H9 (cell line): Measurements from ENCODE around the gene CRACDL. TPM values are rescaled to one million over a fixed set of nuclear protein-coding genes. Genes with fewer than 3 reads are reported as not detected.

Source experiments
- DNase-seq: peaks from one replicate; pipeline ENCODE4 v3.0.0-alpha.2; 2017
- H2AFZ ChIP-seq: one replicate; pipeline ENCODE4 v1.6.1; 2013; ENCODE audit warnings: mild to moderate bottlenecking, low read length, control low read depth, moderate library complexity
- H2AK5ac ChIP-seq: 2 replicates; pipeline ENCODE4 v1.6.1; 2013; ENCODE audit warnings: low read length, control low read depth, mixed read lengths; ENCODE audit not compliant: insufficient read length
- H2BK120ac ChIP-seq: one replicate; pipeline ENCODE4 v1.6.1; 2013; ENCODE audit warnings: low read depth, mild to moderate bottlenecking, low read length, control low read depth, inconsistent platforms; ENCODE audit not compliant: poor library complexity, severe bottlenecking
- H2BK12ac ChIP-seq: 2 replicates; pipeline ENCODE4 v1.6.1; 2013; ENCODE audit warnings: low read length, control low read depth, mixed read lengths, low read depth; ENCODE audit not compliant: insufficient read length
- H2BK15ac ChIP-seq: 2 replicates; pipeline ENCODE4 v1.6.1; 2013; ENCODE audit warnings: low read depth, low read length, control low read depth
- H2BK20ac ChIP-seq: one replicate; pipeline ENCODE4 v1.6.1; 2013; ENCODE audit warnings: low read depth, mild to moderate bottlenecking, low read length, control low read depth, inconsistent platforms; ENCODE audit not compliant: poor library complexity, severe bottlenecking
- H2BK5ac ChIP-seq: 2 replicates; pipeline ENCODE4 v1.6.1; 2013; ENCODE audit warnings: low read length, control low read depth, mixed read lengths; ENCODE audit not compliant: insufficient read length
- H3K14ac ChIP-seq: 2 replicates; pipeline ENCODE4 v1.6.1; 2013; ENCODE audit warnings: low read length, control low read depth; ENCODE audit not compliant: insufficient read depth
- H3K18ac ChIP-seq: 2 replicates; pipeline ENCODE4 v1.6.1; 2013; ENCODE audit warnings: low read depth, mild to moderate bottlenecking, mixed read lengths, low read length, control low read depth; ENCODE audit not compliant: insufficient read length
- H3K23ac ChIP-seq: 2 replicates; pipeline ENCODE4 v1.6.1; 2013; ENCODE audit warnings: low read length, control low read depth, mixed read lengths, low read depth; ENCODE audit not compliant: insufficient read length
- H3K23me2 ChIP-seq: 2 replicates; pipeline ENCODE4 v1.6.1; 2013; ENCODE audit warnings: low read depth, mild to moderate bottlenecking, mixed read lengths, low read length, control low read depth; ENCODE audit not compliant: insufficient read length, poor library complexity, severe bottlenecking
- H3K27ac ChIP-seq: 2 replicates; pipeline ENCODE4 v1.5.1; 2013; ENCODE audit warnings: low read length, control low read depth, mixed read lengths, low read depth; ENCODE audit not compliant: insufficient read length
- H3K27me3 ChIP-seq: 2 replicates; pipeline ENCODE4 v1.6.1; 2013; ENCODE audit warnings: low read length, control low read depth, inconsistent platforms; ENCODE audit not compliant: insufficient read depth
- H3K4ac ChIP-seq: 2 replicates; pipeline ENCODE4 v1.6.1; 2013; ENCODE audit warnings: low read depth, mild to moderate bottlenecking, control low read depth, inconsistent platforms, low read length, moderate library complexity
- H3K4me1 ChIP-seq: 2 replicates; pipeline ENCODE4 v1.6.1; 2013; ENCODE audit warnings: low read length, control low read depth, inconsistent platforms; ENCODE audit not compliant: insufficient read depth
- H3K4me2 ChIP-seq: 2 replicates; pipeline ENCODE4 v1.6.1; 2013; ENCODE audit warnings: low read length, control low read depth, mixed read lengths; ENCODE audit not compliant: insufficient read length, insufficient read depth
- H3K56ac ChIP-seq: 2 replicates; pipeline ENCODE4 v1.6.1; 2013; ENCODE audit warnings: low read depth, mild to moderate bottlenecking, mixed read lengths, low read length, control low read depth; ENCODE audit not compliant: insufficient read length
- H3K79me1 ChIP-seq: 2 replicates; pipeline ENCODE4 v1.6.1; 2013; ENCODE audit warnings: low read depth, mild to moderate bottlenecking, moderate library complexity, low read length, control low read depth, inconsistent platforms; ENCODE audit not compliant: insufficient read depth, poor library complexity, severe bottlenecking
- H3K79me2 ChIP-seq: 2 replicates; pipeline ENCODE4 v1.6.1; 2013; ENCODE audit warnings: low read length, control low read depth, inconsistent platforms; ENCODE audit not compliant: insufficient read depth
- H3K9ac ChIP-seq: 2 replicates; pipeline ENCODE4 v1.6.1; 2013; ENCODE audit warnings: low read length, control low read depth, mixed read lengths; ENCODE audit not compliant: insufficient read length; ENCODE audit errors: extremely low read depth
- H3K9me3 ChIP-seq: one replicate; pipeline ENCODE4 v1.6.1; 2013; ENCODE audit warnings: low read depth, low read length, inconsistent platforms; ENCODE audit not compliant: control insufficient read depth
- H3T11ph ChIP-seq: one replicate; pipeline ENCODE4 v1.6.1; 2013; ENCODE audit warnings: mild to moderate bottlenecking, low read length, control low read depth, inconsistent platforms
- H4K20me1 ChIP-seq: one replicate; pipeline ENCODE4 v1.6.1; 2013; ENCODE audit not compliant: control insufficient read depth, insufficient read length, insufficient read depth
- H4K5ac ChIP-seq: 2 replicates; pipeline ENCODE4 v1.6.1; 2013; ENCODE audit warnings: low read depth, mild to moderate bottlenecking, mixed read lengths, low read length, control low read depth; ENCODE audit not compliant: insufficient read length
- H4K8ac ChIP-seq: replicated peaks from 2 replicates; pipeline ENCODE4 v1.6.1; 2013; ENCODE audit warnings: low read length, control low read depth, mixed read lengths, low read depth; ENCODE audit not compliant: insufficient read length
- H4K91ac ChIP-seq: 2 replicates; pipeline ENCODE4 v1.6.1; 2013; ENCODE audit warnings: low read depth, mild to moderate bottlenecking, moderate library complexity, mixed read lengths, low read length, control low read depth; ENCODE audit not compliant: insufficient read length
- H3K27ac Mint-ChIP-seq, 3 experiments: 2 replicates in 2 of 3; 3 replicates in 1 of 3; pipeline ENCODE4 v1.8.0; 2020 to 2021; ENCODE audit warnings: mixed read lengths in 3 of 3, mild to moderate bottlenecking in 1 of 3, moderate library complexity in 1 of 3
- H3K27me3 Mint-ChIP-seq: 2 replicates; pipeline ENCODE4 v1.8.0; 2021; ENCODE audit warnings: low read depth, mild to moderate bottlenecking, moderate library complexity, mixed read lengths
- H3K36me3 Mint-ChIP-seq, 3 experiments: 2 replicates in 2 of 3; 3 replicates in 1 of 3; pipeline ENCODE4 v1.8.0; 2020 to 2021; ENCODE audit warnings: low read depth in 3 of 3, mixed read lengths in 3 of 3; ENCODE audit not compliant: insufficient read depth in 1 of 3
- H3K4me1 Mint-ChIP-seq, 2 experiments: 2 replicates each; pipeline ENCODE4 v1.8.0; 2020; ENCODE audit warnings: mixed read lengths in 2 of 2
- H3K4me3 Mint-ChIP-seq, 2 experiments: 2 replicates in 1 of 2; 3 replicates in 1 of 2; pipeline ENCODE4 v1.8.0; 2020 to 2021; ENCODE audit warnings: mild to moderate bottlenecking in 2 of 2, mixed read lengths in 2 of 2, moderate library complexity in 1 of 2
- H3K9me3 Mint-ChIP-seq, 2 experiments: 2 replicates in 1 of 2; 3 replicates in 1 of 2; pipeline ENCODE4 v1.8.0; 2020; ENCODE audit warnings: mild to moderate bottlenecking in 2 of 2, mixed read lengths in 2 of 2, moderate library complexity in 1 of 2
- CTCF ChIP-seq: fragments of 200-600 bp; sonication (generic); conservative IDR thresholded peaks from 3 replicates; pipeline ENCODE4 v1.8.0; 2021; ENCODE audit warnings: antibody characterized with exemption, mild to moderate bottlenecking
- WGBS: extraction: QIAGEN DNeasy Blood & Tissue Kit; methylation state at CpG from one replicate; pipeline ENCODE4 v1.1.7; 2013; ENCODE audit warnings: missing lambda C conversion rate, low lambda C conversion rate, mixed read lengths; ENCODE audit not compliant: insufficient read length; ENCODE audit errors: extremely low coverage; 5-methylcytosine and 5-hydroxymethylcytosine counted together
- total RNA-seq: library from RNA; stranded (reverse); gene quantifications from 2 replicates; pipeline ENCODE4 v1.2.1, GENCODE V29; 2021

CRACDL gene
- total RNA-seq, 1 experiment from 2014 or later, result 0.48 TPM

- H2BK20ac ChIP-seq, result no peak overlapping the region
- H4K20me1 ChIP-seq, result no peaks in the 10 kb centered on the region
- H3K79me1 ChIP-seq, result no peaks in the 10 kb centered on the region
- no peak overlapping the region for H4K8ac ChIP-seq
- H2BK12ac ChIP-seq, result no peak overlapping the region
- Mint-ChIP-seq H3K4me1 (peaks cover 0 to 2% of the 10 kb centered on the region in 2 experiments; a peak in 1 of 4 replicates), H3K4me3 (0 out of 5 replicates have a peak overlapping the region, but pooled peaks of 1 of the 2 experiments have one; percentile 26), H3K27ac (no peak overlapping the region), H3K9me3 (peaks cover 0 to 4% of the 10 kb centered on the region in 2 experiments; a peak in 2 of 5 replicates), H3K36me3 (no peaks in the 10 kb centered on the region), H3K27me3 (peaks cover 57% of the 10 kb centered on the region)
- no peak overlapping the region for H3K4ac ChIP-seq
- H4K91ac ChIP-seq, result no peak overlapping the region
- H3K18ac ChIP-seq, result no peak overlapping the region
- H3K56ac ChIP-seq, result no peak overlapping the region
- no peaks in the 10 kb centered on the region for H3K79me2 ChIP-seq
- H3K4me2 ChIP-seq, result no peak overlapping the region
- H3K14ac ChIP-seq, result no peak overlapping the region
- no peak overlapping the region for H2AFZ ChIP-seq
- no peak overlapping the region for H2BK15ac ChIP-seq
- no peak overlapping the region for H2BK5ac ChIP-seq
- H4K5ac ChIP-seq, result no peak overlapping the region
- DNase-seq, result no peak
- peaks cover 11% of the 10 kb centered on the region for H3K27me3 ChIP-seq
- no peak overlapping the region for H3K23ac ChIP-seq
- H3K27ac ChIP-seq, result no peak overlapping the region
- H3K23me2 ChIP-seq, result peaks cover 3% of the 10 kb centered on the region
- no peak overlapping the region for H3K9ac ChIP-seq
- no peak overlapping the region for H2AK5ac ChIP-seq
- no peak overlapping the region for H3T11ph ChIP-seq
- no peaks in the 10 kb centered on the region for H3K4me1 ChIP-seq
- H2BK120ac ChIP-seq, result no peak overlapping the region
- TF ChIP-seq CTCF, result no peak
- H3K9me3 ChIP-seq, result no peaks in the 10 kb centered on the region
- no CpG with 5 or more reads among the region's 38 CpGs for whole genome bisulfite sequencing
Measured at GRCh38 chr2:98821629-98822135, 114.3 kb downstream of the CRACDL start.
